SK-N-SH treated with all-trans-retinoic acid at 6 μM for 48 hours (cell line): Measurements from ENCODE around the gene GNG14.
"Not testable (repeated sequence)": the region's sequence is repeated elsewhere in the genome, so short reads cannot be mapped to it uniquely, and the experiment has no call there.

Source experiments
- ARNTL ChIP-seq: fragments of 450-650 bp; formaldehyde crosslinking; IDR thresholded peaks from 2 replicates; pipeline ENCODE4 v1.5.0; 2020; ENCODE audit warnings: low read depth, mild to moderate bottlenecking, moderate library complexity, borderline replicate concordance
- CSDC2 ChIP-seq: fragments of 250-450 bp; sonication (Bioruptor Pico); IDR thresholded peaks from 2 replicates; pipeline ENCODE4 v1.5.0; 2020; ENCODE audit warnings: mild to moderate bottlenecking, moderate library complexity
- ESRRG ChIP-seq: fragments of 250-450 bp; sonication (Bioruptor Pico); IDR thresholded peaks from 2 replicates; pipeline ENCODE4 v1.6.1; 2021; ENCODE audit warnings: mild to moderate bottlenecking
- GLIS3 ChIP-seq: fragments of 250-450 bp; sonication (Bioruptor Pico); IDR thresholded peaks from 2 replicates; pipeline ENCODE4 v1.5.0; 2020; ENCODE audit warnings: mild to moderate bottlenecking, moderate library complexity
- PATZ1 ChIP-seq: fragments of 250-450 bp; sonication (Bioruptor Pico); IDR thresholded peaks from 2 replicates; pipeline ENCODE4 v1.8.0; 2020; ENCODE audit warnings: mild to moderate bottlenecking, moderate library complexity, borderline replicate concordance
- SNAI2 ChIP-seq: fragments of 250-450 bp; sonication (Bioruptor Pico); IDR thresholded peaks from 2 replicates; pipeline ENCODE4 v1.5.0; 2020; ENCODE audit warnings: mild to moderate bottlenecking, moderate library complexity
- ZC3H10 ChIP-seq: fragments of 250-450 bp; sonication (Bioruptor Pico); IDR thresholded peaks from 2 replicates; pipeline ENCODE4 v1.5.1; 2021; ENCODE audit warnings: mild to moderate bottlenecking, moderate library complexity
- ZNF8 ChIP-seq: fragments of 450-650 bp; formaldehyde crosslinking; IDR thresholded peaks from 2 replicates; pipeline ENCODE4 v1.5.0; 2020; ENCODE audit warnings: mild to moderate bottlenecking, moderate library complexity
- TF ChIP-seq, protein P1 (sequence below): fragments of 250-450 bp; sonication (Bioruptor Pico); IDR thresholded peaks from 2 replicates; pipeline ENCODE4 v1.5.0; 2020; ENCODE audit warnings: mild to moderate bottlenecking, moderate library complexity

DNA sequence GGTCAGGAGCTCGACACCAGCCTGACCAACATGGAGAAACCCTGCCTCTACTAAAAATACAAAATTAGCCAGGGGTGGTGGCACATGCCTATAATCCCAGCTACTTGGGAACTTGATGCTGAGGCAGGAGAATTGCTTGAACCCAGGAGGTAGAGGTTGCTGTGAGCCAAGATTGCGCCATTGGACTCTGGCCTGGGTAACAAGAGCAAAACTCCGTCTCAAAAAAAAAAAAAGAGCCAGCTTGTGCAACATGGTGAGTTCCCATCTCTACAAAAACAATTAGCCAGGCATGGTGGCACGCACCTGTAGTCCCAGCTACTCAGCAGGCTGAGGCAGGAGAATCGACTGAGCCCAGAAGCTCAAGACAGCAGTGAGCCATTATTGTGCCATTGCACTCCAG lies 9.8 kb upstream of the GNG14 start:
- TF ChIP-seq PATZ1 (CRISPR knock-in tag); GLIS3; SNAI2 (CRISPR knock-in tag); ESRRG (CRISPR knock-in tag); ARNTL (CRISPR knock-in tag); ZC3H10 (CRISPR knock-in tag); ZNF8 (CRISPR knock-in tag); CSDC2 (CRISPR knock-in tag): not testable (repeated sequence)
- TF ChIP-seq, protein P1, sequence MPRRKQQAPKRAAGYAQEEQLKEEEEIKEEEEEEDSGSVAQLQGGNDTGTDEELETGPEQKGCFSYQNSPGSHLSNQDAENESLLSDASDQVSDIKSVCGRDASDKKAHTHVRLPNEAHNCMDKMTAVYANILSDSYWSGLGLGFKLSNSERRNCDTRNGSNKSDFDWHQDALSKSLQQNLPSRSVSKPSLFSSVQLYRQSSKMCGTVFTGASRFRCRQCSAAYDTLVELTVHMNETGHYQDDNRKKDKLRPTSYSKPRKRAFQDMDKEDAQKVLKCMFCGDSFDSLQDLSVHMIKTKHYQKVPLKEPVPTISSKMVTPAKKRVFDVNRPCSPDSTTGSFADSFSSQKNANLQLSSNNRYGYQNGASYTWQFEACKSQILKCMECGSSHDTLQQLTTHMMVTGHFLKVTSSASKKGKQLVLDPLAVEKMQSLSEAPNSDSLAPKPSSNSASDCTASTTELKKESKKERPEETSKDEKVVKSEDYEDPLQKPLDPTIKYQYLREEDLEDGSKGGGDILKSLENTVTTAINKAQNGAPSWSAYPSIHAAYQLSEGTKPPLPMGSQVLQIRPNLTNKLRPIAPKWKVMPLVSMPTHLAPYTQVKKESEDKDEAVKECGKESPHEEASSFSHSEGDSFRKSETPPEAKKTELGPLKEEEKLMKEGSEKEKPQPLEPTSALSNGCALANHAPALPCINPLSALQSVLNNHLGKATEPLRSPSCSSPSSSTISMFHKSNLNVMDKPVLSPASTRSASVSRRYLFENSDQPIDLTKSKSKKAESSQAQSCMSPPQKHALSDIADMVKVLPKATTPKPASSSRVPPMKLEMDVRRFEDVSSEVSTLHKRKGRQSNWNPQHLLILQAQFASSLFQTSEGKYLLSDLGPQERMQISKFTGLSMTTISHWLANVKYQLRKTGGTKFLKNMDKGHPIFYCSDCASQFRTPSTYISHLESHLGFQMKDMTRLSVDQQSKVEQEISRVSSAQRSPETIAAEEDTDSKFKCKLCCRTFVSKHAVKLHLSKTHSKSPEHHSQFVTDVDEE (CRISPR knock-in tag) = not testable (repeated sequence)
